Calu3 (cell line): ENCODE measurements around the gene RFXAP. TPM values are rescaled to one million over a fixed set of nuclear protein-coding genes. Genes with fewer than 3 reads are reported as not detected.
A peak's percentile ranks its signal among the peaks of the same experiment; 100 is the strongest.

ENCODE experiments used
- BruUV-seq: library from RNA; stranded (reverse); fragments of 400-500 nt; replicated peaks from 2 replicates; lab custom pipeline; 2021; lab: Mats Ljungman, UMichigan
- CTCF ChIA-PET: fragments of 300-600 bp; sonication (Branson Sonifier 250); formaldehyde crosslinking; loops from one replicate; lab custom pipeline; 2022; ENCODE audit warnings: antibody characterized with exemption; lab: Charles Lee
- DNase-seq: peaks from one replicate; pipeline ENCODE4 v3.0.0; 2022
- H3K27ac Mint-ChIP-seq: one replicate; pipeline ENCODE4 v1.8.0; 2022; ENCODE audit warnings: mixed read lengths; ENCODE audit not compliant: unreplicated experiment
- H3K27me3 Mint-ChIP-seq: one replicate; pipeline ENCODE4 v1.8.0; 2022; ENCODE audit warnings: mixed read lengths; ENCODE audit not compliant: unreplicated experiment
- H3K36me3 Mint-ChIP-seq: one replicate; pipeline ENCODE4 v1.8.0; 2022; ENCODE audit warnings: mild to moderate bottlenecking, moderate library complexity, mixed read lengths; ENCODE audit not compliant: insufficient read depth, unreplicated experiment
- H3K4me1 Mint-ChIP-seq: one replicate; pipeline ENCODE4 v1.8.0; 2022; ENCODE audit warnings: mild to moderate bottlenecking, low read depth, mixed read lengths; ENCODE audit not compliant: unreplicated experiment
- H3K4me3 Mint-ChIP-seq: one replicate; pipeline ENCODE4 v1.8.0; 2022; ENCODE audit warnings: mild to moderate bottlenecking, low read depth, moderate library complexity, mixed read lengths; ENCODE audit not compliant: unreplicated experiment
- H3K9me3 Mint-ChIP-seq: one replicate; pipeline ENCODE4 v1.8.0; 2022; ENCODE audit warnings: low read depth, mixed read lengths; ENCODE audit not compliant: unreplicated experiment
- CTCF ChIP-seq: fragments of 200-600 bp; IDR thresholded peaks from one replicate; pipeline ENCODE4 v1.8.0; 2022; ENCODE audit warnings: antibody characterized with exemption; ENCODE audit not compliant: unreplicated experiment
- intact Hi-C: fragments of 100-400 bp; cut with micrococcal nuclease; formaldehyde crosslinking; loops from one replicate; pipeline ENCODE4 v1.10.0; 2022; ENCODE audit not compliant: unreplicated experiment
- total RNA-seq: library from RNA; stranded (reverse); gene quantifications from 2 replicates; pipeline ENCODE4 v1.2.3, GENCODE V29; 2022

Gene RFXAP
- total RNA-seq, 1 experiment from 2014 or later = 6.2 TPM

- TF ChIP-seq CTCF = no peak
- intact Hi-C loops = loop anchor here (1.0 to 10.0 kb wide), 2 partner anchors 276 to 420 kb away; no protein-coding TSS in a partner anchor
- CTCF ChIA-PET = interaction anchor here (0.6 to 1.3 kb wide), 2 partner anchors 155 to 387 kb away, joined by 5 to 7 read pairs; no protein-coding TSS in a partner anchor
- Mint-ChIP-seq H3K27ac (no peak overlapping the region), H3K27me3 (no peaks in the 10 kb centered on the region), H3K4me1 (no peaks in the 10 kb centered on the region), H3K4me3 (no peak overlapping the region), H3K36me3 (peaks cover 5% of the 10 kb centered on the region), H3K9me3 (no peaks in the 10 kb centered on the region)
- no peak for DNase-seq
- BruUV-seq = no TSS peak
Observed at GRCh38 chr13:36840718-36841250, 21.8 kb downstream of the RFXAP start.

- Mint-ChIP-seq H3K36me3 (peaks cover 5% of the 10 kb centered on the region), H3K9me3 (no peaks in the 10 kb centered on the region), H3K27ac (no peak overlapping the region), H3K4me3 (no peak overlapping the region), H3K27me3 (no peaks in the 10 kb centered on the region), H3K4me1 (no peaks in the 10 kb centered on the region)
- CTCF ChIA-PET = interaction anchor here (0.6 to 1.3 kb wide), 4 partner anchors 388 to 559 kb away, joined by 3 to 7 read pairs (median 4); no protein-coding TSS in a partner anchor
- no TSS peak for BruUV-seq
- DNase-seq = peak; percentile 1
- TF ChIP-seq CTCF = no peak
- intact Hi-C loops = loop anchor here (1.0 to 10.0 kb wide), 2 partner anchors 277 to 421 kb away; no protein-coding TSS in a partner anchor
Observed at GRCh38 chr13:36841391-36841790, 22.4 kb downstream of the RFXAP start.

- Mint-ChIP-seq H3K9me3 (no peaks in the 10 kb centered on the region), H3K27me3 (no peaks in the 10 kb centered on the region), H3K4me1 (peaks cover 8% of the 10 kb centered on the region), H3K27ac (no peak overlapping the region), H3K36me3 (no peaks in the 10 kb centered on the region), H3K4me3 (no peak overlapping the region)
- DNase-seq = no peak
- BruUV-seq = no TSS peak
- TF ChIP-seq CTCF = no peak
- intact Hi-C loops = loop anchor here (10.0 kb wide), 1 partner anchor 283 kb away; no protein-coding TSS in a partner anchor
- CTCF ChIA-PET = no interaction called here
Observed at GRCh38 chr13:36847606-36848005, 28.6 kb downstream of the RFXAP start.

- H3K36me3 Mint-ChIP-seq = no peaks in the 10 kb centered on the region
- intact Hi-C loops = loop anchor here (10.0 kb wide), 1 partner anchor 284 kb away; no protein-coding TSS in a partner anchor
- no peaks in the 10 kb centered on the region for H3K9me3 Mint-ChIP-seq
- peak; percentile 3 for DNase-seq
- CTCF ChIA-PET = interaction anchor here (1.1 kb wide), 1 partner anchor 22 kb away, joined by 3 read pairs; no protein-coding TSS in a partner anchor
- peaks cover 8% of the 10 kb centered on the region for H3K4me1 Mint-ChIP-seq
- H3K4me3 Mint-ChIP-seq = no peak overlapping the region
- H3K27me3 Mint-ChIP-seq = no peaks in the 10 kb centered on the region
- BruUV-seq = no TSS peak
- peak; percentile 23 for TF ChIP-seq CTCF
- no peak overlapping the region for H3K27ac Mint-ChIP-seq
Observed at GRCh38 chr13:36848199-36848982, 29.4 kb downstream of the RFXAP start.
